Stimulated activated CD8-positive, alpha-beta memory T cell treated with anti-CD3 and anti-CD28 coated beads, Interleukin-12 subunit alpha, Interleukin-12 subunit beta, amount 100 ng/mL, for 24 hours (primary cell): ENCODE measurements around the gene BRINP3.
"Not testable (repeated sequence)": the region's sequence is repeated elsewhere in the genome, so short reads cannot be mapped to it uniquely, and the experiment has no call there.

Experiments
- DNase-seq: peaks from one replicate; pipeline ENCODE4 v3.0.0-alpha.2; 2020; ENCODE audit errors: extremely low read depth

The BRINP3 gene

DNA sequence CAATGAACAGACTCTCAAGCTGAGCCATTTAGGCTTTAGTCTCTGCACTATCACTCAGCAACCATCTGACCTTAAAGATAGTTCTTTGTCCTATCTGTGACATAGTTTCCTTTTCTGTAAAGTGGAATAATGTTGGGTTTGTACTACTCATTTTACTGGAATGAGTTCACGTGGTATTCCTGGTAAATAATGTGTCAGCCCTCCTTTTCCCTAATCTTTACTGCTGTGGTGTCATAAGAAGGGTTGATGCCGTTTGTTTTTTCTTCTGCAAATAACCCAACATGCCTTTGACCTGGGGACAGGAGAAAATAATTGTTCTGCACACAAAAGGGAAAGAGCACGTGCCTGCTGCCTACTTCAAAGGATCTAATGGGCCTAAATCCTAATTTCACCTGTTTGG is 297.8 kb downstream of the BRINP3 start:
- DNase-seq: no peak

DNA sequence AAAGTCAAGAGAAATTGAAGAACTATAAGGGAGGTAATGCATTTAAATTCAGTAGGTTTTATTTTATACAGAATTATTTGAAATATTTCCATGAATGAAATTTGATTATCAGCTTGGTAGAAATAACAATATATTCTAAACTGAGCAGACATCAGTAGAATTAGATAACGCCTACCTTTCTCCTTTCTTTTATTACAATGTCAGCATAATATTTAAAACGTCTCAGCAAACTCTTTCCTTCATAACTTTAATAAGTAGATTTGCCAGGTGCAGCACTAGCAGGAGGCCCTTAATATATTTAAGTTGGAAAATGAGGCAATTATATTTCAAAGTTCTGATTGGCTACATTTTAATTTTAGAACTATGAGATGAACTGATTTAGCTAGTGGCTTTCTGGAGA is 298.8 kb downstream of the BRINP3 start:
- no peak for DNase-seq

DNA sequence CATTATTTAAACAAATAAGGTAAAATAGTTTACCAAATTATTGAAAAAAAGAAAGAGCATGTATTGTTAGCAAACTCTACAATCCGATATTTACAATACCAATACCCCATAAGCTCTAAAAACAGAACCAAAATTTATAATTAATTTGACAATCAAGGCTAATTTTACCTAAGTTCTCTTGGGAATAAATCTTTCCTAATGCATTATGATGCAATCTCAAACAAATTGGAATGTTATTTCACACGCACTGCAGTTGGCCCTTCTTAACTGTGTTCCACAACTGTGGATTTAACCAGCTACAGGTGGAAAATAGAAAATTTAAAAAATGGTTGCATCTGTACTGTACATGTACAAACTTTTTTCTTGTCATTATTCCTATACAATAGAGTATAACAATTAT is 300.1 kb downstream of the BRINP3 start:
- DNase-seq: no peak

DNA sequence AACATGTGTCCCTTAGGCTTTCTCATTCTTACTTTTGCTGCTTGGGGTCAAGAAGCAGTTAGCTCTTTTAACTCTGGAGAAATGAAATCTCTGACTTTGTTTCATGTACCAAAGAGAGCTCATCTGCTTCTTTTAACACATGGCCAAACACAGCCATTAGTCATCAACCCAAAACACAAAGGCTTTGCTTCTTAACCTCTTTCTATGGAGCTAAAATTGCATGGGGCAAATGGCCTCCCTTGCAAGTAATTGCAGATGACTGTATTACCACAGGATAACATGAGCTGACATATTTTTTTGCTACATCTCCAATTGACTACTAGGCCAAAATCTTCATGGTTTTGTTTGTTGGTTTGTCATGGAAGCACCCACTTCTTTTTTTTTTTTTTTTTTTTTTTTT is 300.9 kb downstream of the BRINP3 start:
- DNase-seq: no peak

DNA sequence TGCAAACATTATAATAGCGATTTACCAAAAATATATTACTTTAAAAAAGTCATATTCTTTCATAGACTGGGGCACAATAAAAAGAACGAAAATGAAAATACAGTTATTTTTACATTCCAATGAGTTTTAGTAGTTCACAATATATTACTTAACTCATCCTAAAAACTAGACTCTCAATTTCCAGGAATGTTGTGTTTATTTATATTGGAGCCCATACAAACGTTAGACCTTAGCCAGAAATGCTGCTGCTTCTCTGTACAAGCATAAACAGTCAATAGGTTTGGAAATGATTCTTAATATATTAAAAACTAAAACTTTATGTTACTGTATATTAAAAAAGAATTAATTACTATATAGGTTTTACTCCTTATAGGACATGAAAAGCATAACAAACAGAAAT is 302.3 kb downstream of the BRINP3 start:
- no peak for DNase-seq

DNA sequence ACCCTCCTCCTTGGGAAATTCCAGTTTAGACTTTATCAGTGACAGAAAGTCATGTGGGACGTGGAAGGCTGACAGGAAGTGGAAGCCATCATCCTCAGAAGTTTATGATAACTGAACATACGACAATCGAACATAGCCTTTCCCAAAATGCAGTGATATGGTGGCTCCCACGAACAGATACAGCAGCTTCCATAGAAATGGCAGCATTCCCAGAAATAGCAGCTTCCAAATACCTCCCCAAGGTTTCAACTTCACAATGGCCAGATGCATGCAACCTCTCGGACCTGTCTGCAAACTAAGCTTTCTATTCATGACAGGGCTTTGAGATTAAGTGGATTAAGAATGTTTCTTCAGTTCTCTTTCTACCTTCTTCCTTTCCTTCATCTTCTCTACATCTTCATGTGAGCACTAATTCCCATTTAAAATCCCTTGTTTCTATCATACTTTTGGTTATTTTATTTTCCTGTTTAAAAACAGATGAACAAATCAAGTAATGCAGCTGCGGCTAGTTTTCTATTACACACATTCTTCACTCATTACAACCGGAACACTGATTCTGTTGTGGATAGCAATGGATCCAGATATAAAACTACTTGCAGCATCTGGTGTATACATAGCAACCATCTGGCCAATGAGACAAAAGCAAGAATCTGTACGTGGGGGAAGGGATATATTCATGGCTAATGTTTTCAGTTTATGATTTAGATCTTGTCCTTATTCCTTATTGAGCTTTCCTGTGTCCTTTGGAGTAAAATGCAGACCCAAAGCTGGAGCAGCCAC is 304.8 kb downstream of the BRINP3 start:
- DNase-seq: no peak

DNA sequence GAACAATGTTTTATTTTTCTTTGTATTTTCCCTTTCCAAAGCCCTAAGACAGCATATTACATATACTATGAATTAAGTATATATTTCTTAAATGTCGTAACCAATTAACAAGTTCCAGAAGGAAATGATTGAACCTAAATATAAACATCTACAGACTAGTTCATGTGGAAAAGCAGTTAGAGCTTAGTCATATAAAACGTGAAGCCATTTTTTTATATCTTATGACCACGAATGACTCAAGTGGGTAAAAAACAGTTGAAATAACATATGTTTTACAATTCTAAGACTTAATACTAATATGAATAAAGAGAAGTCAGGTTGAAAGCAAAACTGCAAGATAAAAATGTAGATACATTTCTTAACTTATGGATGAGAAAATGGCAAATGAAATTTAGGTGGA is 307.3 kb downstream of the BRINP3 start:
- no peak for DNase-seq

DNA sequence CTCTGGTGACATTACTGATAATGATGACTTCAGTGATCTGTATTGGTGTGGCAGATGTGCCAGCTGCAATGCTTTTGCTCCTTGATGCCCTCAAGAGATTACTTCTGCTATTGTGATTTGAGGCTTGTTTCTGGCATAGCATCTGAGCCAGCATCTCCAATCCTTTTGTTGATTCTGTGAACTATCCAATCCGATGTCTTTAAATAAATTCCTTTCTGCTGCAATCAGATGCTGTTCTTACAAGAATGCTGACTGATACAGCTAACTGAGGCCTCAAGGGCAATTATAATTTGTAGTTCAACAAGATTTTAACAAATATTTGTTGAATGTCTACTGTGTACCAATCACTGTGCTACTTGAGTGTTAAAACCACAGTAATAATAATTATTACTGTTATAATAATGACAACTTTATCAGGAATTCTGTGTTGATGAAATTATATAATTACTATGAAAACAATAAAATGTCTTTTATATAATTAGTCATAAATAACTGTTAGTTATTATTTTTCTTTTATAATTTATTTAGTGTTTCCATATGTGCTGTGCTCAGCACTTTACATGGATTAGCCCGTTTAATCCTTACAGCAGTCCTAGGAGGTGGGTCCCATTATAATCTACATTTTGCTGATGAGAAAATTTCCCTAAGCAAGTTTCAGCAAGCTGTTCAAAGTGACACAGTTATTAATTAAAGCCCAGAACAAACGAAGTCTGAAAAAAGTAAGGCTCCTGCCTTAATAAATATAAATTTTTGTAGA is 308.2 kb downstream of the BRINP3 start:
- no peak for DNase-seq

DNA sequence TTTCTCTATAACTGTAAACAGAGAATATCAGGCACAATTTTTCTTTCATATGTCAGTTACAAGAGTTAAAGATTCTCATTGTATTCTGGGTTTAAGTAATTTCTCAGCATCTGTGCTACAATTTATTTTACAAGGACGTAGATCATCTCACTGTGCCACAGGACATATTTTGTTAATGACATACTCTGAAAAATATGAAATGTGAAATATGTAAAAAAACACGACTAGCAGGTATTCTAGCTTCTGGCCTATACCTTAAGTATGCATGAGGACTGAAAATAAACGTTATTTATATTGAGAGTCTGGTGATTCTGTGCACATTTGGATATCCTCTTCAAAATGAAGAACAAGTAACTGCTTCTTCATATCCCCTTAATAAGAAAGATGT is 308.8 kb downstream of the BRINP3 start:
- no peak for DNase-seq

DNA sequence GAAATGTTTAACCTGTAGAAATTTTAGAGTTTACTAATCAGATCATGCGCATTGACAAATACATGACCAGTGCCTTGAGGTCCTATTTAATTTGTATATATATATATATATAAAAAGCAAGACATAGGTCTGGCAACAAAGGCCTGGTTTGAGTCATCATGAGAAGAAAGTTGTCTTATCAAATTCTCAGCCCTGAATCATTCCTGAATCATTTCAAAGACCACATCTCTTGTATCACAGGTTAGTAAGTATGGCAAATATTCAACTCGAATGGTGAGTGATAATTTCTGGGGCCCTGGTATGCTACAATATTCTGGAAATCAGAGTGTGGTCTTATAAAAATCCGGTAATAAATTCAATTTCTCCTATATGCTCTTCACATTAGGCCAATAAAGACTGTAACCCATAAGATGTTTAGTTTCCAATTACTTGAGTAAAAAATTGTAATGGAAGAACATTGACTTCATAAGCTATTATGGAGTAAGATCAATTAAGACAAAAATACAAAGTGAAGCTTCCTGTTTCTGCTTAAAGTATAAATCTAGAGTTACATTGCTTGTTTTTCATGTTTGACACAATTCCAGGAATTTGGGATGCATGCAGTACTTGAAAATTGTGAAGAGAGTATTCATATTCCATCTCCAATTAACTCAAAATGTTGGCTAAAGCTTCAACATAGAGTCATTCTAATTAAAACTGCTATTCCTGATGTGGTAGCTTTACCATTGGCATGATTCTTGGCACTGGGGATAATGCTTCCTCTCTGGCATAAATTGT is 309.4 kb downstream of the BRINP3 start:
- no peak for DNase-seq

DNA sequence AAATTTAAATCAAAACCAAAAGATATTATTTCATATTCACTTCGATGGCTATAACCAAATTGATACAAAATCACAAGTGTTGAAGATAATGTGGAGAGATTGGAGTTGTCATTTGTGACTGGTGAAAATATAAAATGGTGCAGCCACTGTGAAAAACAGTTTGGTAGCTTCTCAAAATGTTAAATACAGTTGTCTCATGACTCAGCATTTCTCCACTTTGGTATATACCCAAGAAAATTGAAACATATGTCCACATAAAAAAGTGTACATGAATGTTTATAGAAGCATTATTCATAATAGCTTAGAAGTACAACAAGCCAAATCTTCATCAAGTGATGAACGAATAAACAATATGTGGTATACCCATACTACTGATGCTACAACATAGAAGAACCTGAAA is 318.5 kb downstream of the BRINP3 start:
- no peak for DNase-seq

DNA sequence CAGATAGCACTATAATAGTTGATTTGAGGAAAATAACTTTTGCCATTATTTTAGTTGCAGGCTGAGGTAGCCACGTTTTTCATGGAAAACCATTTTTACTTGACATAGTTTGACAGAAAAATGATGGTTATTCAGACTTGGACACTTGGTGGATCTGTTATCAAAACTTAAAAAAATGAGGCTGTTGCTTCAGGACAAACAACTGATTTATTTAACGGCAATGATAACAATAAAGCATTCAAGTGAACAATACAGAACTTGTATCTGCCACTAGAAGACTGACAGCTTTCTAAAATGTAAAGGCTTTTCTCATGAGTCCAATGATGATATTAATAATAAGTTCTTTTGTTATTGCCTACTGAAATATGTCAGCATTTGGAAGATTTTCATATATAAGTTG is 322.9 kb downstream of the BRINP3 start:
- no peak for DNase-seq

DNA sequence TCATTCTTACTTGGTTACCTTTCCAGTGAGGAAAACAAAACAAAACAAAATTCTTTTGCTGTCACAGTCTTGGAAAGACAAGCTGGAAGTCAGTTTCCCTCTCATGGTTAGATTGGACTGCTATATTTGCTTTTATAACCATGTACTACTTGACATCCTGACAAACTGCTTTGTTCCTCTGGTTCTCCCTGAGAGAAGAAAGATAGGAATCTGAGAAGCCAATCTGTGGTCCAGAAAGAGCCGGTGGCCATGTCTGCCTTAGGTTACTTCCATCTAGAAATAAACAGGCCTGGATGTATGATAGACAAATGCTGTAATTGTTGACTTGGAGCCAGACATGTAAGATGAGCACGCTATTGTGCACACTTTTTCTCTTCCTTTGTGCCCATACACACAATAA is 330.0 kb downstream of the BRINP3 start:
- DNase-seq: no peak

DNA sequence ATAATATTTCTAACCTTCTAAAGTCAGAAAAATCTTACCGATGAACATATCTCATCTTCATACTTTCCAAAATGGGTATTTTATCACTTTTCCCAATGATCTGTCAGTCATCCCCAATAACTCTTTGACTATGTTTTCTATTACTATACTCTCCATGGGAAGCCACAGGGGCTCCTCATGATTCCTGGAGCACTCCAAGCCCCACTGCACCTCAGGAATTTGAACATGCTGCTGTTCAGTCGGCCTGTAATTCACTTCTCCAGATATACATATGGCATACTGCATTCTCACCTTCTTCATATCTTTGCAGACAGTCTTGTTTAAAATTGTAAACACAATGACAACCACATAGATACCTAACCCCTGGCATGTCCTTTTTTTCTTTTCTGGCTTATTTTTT is 333.0 kb downstream of the BRINP3 start:
- no peak for DNase-seq

DNA sequence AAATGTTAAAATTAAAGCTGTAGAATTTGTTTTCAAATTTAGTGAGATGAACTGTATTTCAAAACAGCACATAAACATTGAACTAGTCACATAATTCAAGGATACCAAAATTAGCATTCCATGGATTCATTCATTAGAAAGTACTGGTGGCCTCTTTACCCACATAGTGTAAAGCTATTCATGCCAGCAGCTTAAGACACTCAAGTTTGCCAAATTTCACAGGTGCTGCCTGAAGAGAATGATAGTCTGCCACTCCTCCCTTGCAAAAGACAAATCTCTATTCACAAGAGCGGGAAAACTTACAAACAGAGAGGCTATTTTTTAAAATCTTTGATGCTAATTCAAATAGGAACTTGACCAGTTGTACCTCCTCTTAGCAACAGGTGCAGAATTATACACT is 337.0 kb downstream of the BRINP3 start:
- DNase-seq: no peak

DNA sequence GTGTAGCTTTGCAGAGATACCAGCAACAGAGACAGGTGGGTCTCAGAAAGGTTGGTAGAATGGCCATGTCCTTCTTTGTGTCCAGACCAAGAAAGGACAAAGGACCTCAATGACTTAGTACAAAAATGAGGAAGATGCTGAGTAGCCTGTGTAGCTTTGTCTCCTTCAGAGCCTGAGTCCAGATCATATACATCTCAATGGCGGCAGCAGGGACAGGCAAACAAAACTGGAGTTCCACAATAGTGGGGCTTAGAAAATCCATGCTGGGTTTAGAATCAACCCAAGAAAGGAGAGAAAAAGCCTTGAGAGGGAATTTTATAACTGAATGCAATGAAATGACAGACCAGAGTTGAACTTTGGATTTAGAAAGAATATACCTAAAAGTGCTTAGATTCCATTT is 339.0 kb downstream of the BRINP3 start:
- no peak for DNase-seq

DNA sequence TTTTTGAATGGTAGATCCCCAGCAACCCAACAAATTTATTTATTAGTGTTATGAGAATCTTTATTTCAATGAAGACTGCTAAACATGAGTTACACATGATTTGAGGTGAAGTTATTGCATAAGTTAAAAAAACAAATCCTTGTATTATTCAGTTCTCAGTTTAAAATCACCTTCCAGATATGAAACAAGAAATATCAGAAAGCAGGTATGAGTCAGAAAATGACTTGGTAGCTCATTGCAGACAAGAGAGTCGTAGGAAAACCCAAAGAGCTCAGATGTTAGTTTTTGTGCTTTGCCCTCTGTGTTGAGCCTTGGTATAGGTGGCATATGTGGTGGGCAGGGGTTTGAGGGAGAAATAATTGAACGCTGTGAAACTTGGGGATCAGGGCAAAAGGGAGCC is 339.4 kb downstream of the BRINP3 start:
- DNase-seq: no peak

DNA sequence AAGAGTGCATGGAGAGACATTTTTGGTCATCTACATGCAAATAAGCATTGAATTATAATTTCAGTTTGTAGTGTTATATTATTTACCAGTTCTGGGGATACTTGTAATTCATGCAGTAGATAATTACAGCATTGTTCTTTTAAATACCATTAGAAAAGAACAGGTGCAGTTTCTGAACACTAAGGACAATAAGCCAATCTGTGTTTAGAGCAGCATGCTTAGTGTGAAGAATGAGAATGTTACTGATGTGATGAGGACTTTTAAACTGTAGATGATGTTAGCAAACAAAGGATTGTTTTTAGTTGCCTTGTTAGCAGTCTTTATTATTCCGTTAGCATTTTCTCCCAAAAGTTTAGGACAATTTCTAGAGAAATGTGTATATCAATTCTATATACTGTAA is 348.3 kb downstream of the BRINP3 start:
- no peak for DNase-seq

DNA sequence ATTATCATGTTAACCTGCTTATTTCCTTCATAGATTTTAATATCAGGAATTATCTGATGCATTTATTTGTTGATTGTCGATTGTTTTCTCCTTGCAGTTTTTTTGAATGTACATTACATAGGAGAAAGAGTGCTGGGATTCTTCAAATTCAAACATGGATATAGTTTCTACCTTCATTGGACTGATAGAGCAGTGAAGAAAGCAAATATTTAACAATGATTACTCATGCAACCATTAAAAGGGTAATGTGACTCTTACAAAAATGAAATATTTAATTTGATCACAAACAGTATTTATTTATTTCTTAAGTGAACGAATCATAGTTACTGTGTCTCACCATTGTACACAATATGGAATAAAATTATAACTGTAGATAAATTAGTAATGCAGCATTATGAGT is 350.9 kb downstream of the BRINP3 start:
- DNase-seq: no peak

DNA sequence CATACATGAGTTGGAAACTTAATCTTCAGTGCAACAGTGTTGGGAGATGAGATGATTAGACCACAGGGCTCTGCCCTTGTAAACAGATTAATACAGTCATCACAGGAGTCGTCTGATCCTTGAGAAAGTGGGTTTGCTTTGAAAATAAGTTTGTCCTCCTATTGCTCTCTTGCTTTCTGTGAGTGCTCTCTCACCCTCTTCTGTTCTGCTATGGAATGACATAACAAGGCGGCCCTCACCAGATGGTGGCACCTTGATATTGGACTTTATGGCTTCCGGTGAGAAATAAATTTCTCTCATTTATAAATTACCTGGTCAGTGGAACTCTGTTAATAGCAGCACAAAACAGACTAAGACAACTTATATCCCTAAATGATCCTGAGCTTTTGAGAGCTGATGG is 353.6 kb downstream of the BRINP3 start:
- DNase-seq: no peak

DNA sequence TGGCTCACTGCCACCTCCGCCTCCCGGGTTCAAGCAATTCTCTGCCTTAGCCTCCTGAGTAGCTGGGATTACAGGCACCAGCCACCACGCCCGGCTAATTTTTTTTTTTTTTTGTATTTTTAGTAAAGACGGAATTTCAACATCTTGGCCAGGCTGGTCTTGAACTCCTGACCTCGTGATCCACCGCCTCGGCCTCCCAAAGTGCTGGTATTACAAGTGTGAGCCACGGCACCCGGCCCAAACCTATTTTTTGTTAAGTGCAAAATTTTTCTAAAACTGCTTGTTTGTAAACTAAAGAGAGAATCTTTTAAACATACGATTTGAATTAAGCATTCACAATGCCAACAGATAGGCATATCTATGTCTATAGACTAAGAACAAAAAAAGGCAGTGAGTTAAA is 357.1 kb downstream of the BRINP3 start:
- DNase-seq: not testable (repeated sequence)

DNA sequence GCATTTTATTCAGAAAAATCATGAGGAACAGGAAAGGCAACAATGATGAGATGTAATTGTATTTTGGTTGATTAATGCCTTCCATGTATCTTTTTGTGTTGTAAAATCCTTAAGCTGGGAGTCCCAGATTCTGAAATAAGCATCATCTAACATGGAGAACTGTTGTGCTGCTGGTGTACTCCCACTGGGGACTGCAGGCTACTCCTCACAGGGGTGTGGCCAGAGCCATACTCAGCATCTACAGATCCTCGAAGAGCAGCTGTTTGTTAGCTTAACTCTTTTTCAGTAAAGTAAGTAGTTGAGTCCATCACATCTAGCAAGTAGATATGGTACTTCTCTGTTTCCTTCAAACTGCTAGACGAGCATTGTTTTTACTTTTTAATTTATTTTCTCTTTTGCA is 358.0 kb downstream of the BRINP3 start:
- no peak for DNase-seq

DNA sequence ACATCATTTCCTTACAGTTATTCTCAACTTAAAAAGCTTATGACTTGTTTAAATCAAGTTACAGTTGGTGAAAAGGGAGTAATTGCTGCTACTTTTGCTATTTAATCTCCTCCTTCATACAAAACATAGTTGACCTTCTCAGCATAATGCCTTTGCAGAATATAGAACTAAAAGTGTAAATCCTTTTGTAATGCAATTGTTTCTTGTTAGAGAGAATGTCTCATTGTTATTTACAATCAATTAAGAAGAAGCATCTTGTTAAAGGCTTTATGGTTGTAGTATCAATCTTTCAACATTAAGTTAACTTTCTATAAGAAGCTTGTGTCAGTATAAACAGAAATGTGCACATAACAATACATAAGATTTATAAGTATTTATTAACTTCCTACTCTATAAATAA is 360.7 kb downstream of the BRINP3 start:
- no peak for DNase-seq
